ENCODE data around the gene GNG8. TPM values are rescaled to one million over a fixed set of nuclear protein-coding genes. Genes with fewer than 3 reads are reported as not detected.
A peak's percentile ranks its signal among the peaks of the same experiment; 100 is the strongest.

GNG8 gene
- total and polyA plus RNA-seq, 10 of the 15 experiments (the other 5 are each of a cell fraction or from before 2014, with no cell fraction given): 1.2 to 6.6 (median 2.7) TPM; not detected in 6

- TF ChIP-seq MEF2A (IDR thresholded peaks at IDR 0.05; ENCODE audit: insufficient read depth, low read depth, low read length): 0 out of 2 replicates have a peak, but pooled peaks have one; percentile 8
- TF ChIP-seq RAD21 (IDR thresholded peaks at IDR 0.05; ENCODE audit: insufficient read depth, low read depth, low read length): peak; percentile 50
- TF ChIP-seq STAT1 (conservative IDR thresholded peaks at IDR 0.05): no peak
- peak; percentile 87 for TF ChIP-seq TCF12 (IDR thresholded peaks at IDR 0.05; ENCODE audit: low read depth, low read length)
- no peak for TF ChIP-seq PAX8 (IDR thresholded peaks at IDR 0.05)
- no peak for TF ChIP-seq ZBTB40 (IDR thresholded peaks at IDR 0.05; ENCODE audit: borderline replicate concordance)
- TF ChIP-seq NR2F1 (conservative IDR thresholded peaks at IDR 0.05): peak; percentile 51; the same call in 1 of the 2 replicates
- TF ChIP-seq REST (IDR thresholded peaks at IDR 0.05; ENCODE audit: low read depth, low read length): no peak
- TF ChIP-seq USF1 (IDR thresholded peaks at IDR 0.05; ENCODE audit: borderline replicate concordance, extremely low read length, insufficient read depth, low read depth, low read length): no peak
- no peak for TF ChIP-seq CBX3 (IDR thresholded peaks at IDR 0.05; ENCODE audit: borderline replicate concordance, low read depth)
- TF ChIP-seq SMC3 (IDR thresholded peaks at IDR 0.05; ENCODE audit: borderline replicate concordance, low read length): peak; percentile 58
- TF ChIP-seq TCF3 (IDR thresholded peaks at IDR 0.05; ENCODE audit: borderline replicate concordance, insufficient read depth, low read depth, low read length): peak; percentile 78; the same call in 1 of the 2 replicates
- TF ChIP-seq IKZF2 (IDR thresholded peaks at IDR 0.05): peak; percentile 36 to 66
- TF ChIP-seq, protein P1, sequence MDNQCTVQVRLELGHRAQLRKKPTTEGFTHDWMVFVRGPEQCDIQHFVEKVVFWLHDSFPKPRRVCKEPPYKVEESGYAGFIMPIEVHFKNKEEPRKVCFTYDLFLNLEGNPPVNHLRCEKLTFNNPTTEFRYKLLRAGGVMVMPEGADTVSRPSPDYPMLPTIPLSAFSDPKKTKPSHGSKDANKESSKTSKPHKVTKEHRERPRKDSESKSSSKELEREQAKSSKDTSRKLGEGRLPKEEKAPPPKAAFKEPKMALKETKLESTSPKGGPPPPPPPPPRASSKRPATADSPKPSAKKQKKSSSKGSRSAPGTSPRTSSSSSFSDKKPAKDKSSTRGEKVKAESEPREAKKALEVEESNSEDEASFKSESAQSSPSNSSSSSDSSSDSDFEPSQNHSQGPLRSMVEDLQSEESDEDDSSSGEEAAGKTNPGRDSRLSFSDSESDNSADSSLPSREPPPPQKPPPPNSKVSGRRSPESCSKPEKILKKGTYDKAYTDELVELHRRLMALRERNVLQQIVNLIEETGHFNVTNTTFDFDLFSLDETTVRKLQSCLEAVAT (IDR thresholded peaks at IDR 0.05): no peak
- TF ChIP-seq IKZF1 (conservative IDR thresholded peaks at IDR 0.05): peak; percentile 84
- no peak for TF ChIP-seq BRCA1 (IDR thresholded peaks at IDR 0.05; ENCODE audit: low read depth, low read length)
- TF ChIP-seq GABPA (IDR thresholded peaks at IDR 0.05; ENCODE audit: low read depth): no peak
- TF ChIP-seq PML (IDR thresholded peaks at IDR 0.05; ENCODE audit: low read length): no peak
These were observed 19.2 kb downstream of the GNG8 start (continued) for GRCh38 chr19:46616631-46617322.
